GM18868 (cell line): ENCODE measurements around the gene NTSR1.

ENCODE experiments used
- ATAC-seq: cut with Tn5 transposase; IDR thresholded peaks from one replicate; pipeline ENCODE4 v1.9.1; 2021; ENCODE audit warnings: mild to moderate bottlenecking, moderate library complexity; ENCODE audit not compliant: unreplicated experiment

Gene NTSR1

GRCh38 chr20:62737271-62737811 is 28.7 kb downstream of the NTSR1 start:
- ATAC-seq = no peak

GRCh38 chr20:62738025-62738881 is 29.6 kb downstream of the NTSR1 start:
- ATAC-seq = no peak

- no peak for ATAC-seq
Measured at GRCh38 chr20:62739067-62739466, 30.4 kb downstream of the NTSR1 start.

GRCh38 chr20:62739581-62740285 is 31.1 kb downstream of the NTSR1 start:
- peak; percentile 21 for ATAC-seq

GRCh38 chr20:62740286-62741141 is 31.9 kb downstream of the NTSR1 start:
- peak; percentile 83 for ATAC-seq

GRCh38 chr20:62741191-62741691 is 32.6 kb downstream of the NTSR1 start:
- no peak for ATAC-seq

- ATAC-seq = no peak
Measured at GRCh38 chr20:62741701-62742491, 33.3 kb downstream of the NTSR1 start.

- ATAC-seq = no peak
Measured at GRCh38 chr20:62742550-62742949, 33.9 kb downstream of the NTSR1 start.

GRCh38 chr20:62742979-62743776 is 34.5 kb downstream of the NTSR1 start:
- no peak for ATAC-seq

GRCh38 chr20:62743777-62744317 is 35.2 kb downstream of the NTSR1 start:
- no peak for ATAC-seq

- no peak for ATAC-seq
Measured at GRCh38 chr20:62744741-62745191, 36.1 kb downstream of the NTSR1 start.

GRCh38 chr20:62745279-62745951 is 36.8 kb downstream of the NTSR1 start:
- ATAC-seq = no peak

- ATAC-seq = no peak
Measured at GRCh38 chr20:62745952-62746288, 37.3 kb downstream of the NTSR1 start.

- no peak for ATAC-seq
Measured at GRCh38 chr20:62748311-62748710, 39.7 kb downstream of the NTSR1 start.

GRCh38 chr20:62749851-62750445 is 41.3 kb downstream of the NTSR1 start:
- no peak for ATAC-seq

- ATAC-seq = no peak
Measured at GRCh38 chr20:62751551-62752150, 43.0 kb downstream of the NTSR1 start.

GRCh38 chr20:62752181-62752670 is 43.6 kb downstream of the NTSR1 start:
- no peak for ATAC-seq
